Measurements from ENCODE around the gene SHISA6.

The SHISA6 gene

DNA sequence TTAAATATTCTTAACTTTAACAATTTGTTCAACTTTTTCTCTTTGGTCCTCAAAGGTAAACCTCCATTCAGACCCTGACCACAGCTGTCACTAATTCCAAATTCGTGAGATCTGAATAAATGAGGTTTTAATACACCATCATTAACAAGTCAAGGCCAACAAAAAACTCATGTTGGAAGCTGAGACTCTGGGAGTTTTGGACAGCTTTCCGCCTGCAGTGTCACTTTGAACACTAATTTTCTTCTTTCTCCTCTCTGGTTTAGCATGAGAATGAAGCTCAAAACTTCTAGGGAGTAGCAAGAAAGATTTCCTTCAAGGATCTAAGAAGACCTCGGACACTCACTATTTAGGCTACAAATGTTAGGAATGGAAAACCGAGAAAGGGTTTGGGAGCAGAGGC, 324.6 kb downstream of the SHISA6 start:
- DNase-seq (ENCODE audit: low read depth in 2 of 2, low spot score in 1 of 2) = no peak

DNA sequence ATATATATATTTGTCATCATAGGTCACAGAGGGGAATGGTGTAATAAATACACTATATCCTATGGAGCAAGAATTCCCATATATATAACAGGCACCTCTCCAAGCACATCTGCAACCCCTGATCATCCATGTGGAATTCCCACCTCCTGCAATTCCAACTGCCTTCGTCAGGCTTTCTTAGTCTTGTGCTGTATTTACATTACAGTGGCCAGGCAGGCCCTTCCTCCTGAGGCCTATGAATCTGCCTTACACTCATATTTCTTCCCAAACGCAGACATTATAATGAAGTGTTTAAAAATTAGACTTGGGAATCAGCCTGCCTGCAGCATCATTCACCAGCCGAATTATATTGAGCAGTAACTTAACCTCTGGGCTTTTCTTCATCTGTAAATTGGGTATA, 338.0 kb downstream of the SHISA6 start:
- no peak for DNase-seq (ENCODE audit: low read depth in 2 of 2, low spot score in 1 of 2)

DNA sequence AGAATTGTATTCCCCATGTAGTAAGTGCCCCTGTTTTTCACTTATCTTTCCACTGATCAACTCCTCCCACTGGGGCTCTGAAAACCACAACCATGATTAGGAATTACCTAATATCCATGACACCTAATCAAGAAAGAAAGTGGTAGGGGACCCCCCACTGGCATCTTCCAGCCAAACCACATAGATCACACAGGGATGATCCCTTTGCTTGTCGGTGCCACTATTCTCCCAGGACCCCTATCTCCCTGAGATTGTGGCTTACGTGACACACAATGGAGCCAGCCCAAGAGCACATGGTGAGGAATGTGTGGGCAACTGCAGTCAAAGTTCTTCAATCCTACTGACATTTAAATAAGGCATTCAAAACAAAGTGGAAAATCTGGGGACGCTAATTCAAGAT, 339.7 kb downstream of the SHISA6 start:
- DNase-seq (ENCODE audit: low read depth in 2 of 2, low spot score in 1 of 2) = no peak

DNA sequence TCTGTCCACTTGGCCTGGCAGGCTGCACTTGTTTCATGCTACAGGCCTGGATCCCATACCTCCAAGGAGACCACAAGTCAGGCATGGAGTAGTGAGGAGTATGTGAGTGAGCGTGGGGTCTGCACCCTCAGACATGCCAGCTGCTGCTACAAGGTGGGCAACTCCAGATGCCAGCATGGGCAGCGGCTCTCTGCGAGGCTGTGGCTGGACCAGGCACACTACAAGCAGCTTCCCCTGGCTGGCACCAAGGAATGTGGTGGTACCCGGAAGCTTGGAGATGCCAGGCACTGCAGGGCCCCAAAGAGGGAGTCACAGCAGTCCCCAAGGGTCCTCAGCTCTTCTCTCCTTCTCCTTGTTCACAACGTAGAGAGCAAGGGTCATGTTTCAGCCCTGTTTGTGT, 341.2 kb downstream of the SHISA6 start:
- no peak for DNase-seq (ENCODE audit: low read depth in 2 of 2, low spot score in 1 of 2)

DNA sequence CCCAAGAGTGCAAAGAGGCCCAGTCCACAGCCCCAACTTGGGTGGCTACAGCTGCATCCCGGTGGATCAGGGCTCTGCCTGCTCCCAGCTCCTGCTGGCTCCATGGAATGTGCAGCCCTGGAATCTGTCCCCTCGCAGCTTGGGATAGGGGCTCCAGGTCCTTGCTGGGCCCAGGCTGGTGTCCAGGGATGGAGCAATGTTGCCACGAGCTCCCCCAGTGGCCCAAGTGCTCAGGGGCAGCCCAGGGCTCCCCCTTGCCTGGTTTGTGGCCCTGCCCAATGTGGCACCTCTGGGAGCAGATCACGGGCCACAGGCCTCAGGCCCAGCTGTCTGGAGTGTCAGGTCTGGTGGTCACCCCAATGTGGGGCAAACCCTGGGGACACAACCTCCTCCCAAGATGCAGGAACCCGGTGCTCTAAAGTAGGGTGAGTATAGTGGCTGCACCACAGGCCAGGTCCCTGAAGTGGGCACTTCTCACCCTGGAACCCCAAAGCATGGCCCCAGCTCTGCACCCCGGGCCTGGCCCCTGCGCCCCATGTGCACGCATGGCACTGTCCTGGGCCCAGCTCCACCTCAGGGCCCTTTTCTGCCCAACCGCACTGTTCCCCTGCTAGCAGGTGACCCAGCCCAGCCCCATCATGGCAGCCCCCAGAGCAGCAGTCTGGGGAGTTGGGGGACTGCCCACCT, 342.4 kb downstream of the SHISA6 start:
- DNase-seq (ENCODE audit: low read depth in 2 of 2, low spot score in 1 of 2) = no peak

DNA sequence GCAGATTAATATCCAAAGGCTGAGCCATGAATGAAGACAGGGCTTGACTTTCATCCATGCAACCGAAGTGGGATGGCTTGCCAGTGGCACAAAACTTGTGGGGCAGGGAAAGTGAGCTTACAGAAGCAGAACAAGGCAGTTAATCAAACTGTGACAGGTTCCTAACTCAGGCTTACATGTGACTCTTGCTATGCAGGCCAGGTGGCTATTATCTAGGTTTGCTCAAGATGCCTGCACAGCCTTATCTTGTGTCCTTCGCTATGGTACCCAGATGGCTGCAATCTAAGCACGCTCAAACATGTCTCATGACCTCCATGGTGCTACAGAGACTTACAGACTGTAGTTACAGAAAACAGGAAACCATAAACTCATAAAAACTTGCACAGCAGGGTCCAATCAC, 348.7 kb downstream of the SHISA6 start:
- no peak for DNase-seq (ENCODE audit: low read depth in 2 of 2, low spot score in 1 of 2)

DNA sequence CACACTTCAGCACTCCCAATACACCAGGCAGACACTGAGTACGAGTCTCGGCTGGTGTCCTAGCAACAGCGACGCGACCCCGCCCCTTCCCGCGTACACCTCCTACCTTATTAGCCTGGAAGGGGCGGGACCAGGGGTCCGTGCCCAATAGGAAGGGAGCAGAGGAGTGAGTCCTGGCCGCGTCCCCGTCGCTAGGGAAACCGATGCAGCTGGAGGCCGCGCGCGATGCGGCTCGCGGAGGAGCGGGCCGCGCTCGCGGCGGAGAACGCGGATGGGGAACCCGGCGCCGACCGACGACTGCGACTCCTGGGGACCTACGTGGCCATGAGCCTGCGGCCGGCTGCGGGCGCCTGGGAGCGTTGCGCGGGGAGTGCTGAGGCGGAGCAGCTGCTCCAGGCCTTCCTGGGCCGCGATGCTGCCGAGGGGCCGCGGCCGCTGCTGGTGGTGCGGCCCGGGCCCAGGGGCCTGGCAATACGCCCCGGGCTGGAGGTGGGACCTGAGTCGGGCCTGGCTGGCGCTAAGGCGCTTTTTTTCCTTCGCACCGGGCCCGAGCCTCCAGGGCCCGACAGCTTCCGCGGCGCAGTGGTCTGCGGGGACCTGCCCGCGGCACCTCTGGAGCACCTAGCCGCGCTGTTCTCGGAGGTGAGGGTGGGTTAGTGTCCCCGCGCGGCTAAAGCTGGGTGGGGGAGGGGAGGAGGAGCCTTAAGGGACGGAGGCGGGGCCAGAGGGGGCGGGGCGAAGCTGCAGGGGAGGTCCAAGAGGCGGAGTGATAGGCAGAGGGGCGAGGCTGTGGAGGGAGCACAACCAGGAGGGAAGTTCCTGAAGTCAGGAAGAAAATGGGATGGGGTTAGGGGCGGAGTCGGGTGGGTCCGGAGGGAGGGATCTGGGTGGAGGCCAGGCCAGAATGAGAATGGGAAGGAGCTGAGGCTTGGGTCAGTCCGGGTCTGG, 357.5 kb downstream of the SHISA6 start, which contains the start of gene DNAH9:
Gene DNAH9 (plus strand): TSS at position 197 of the 948 bp plus-strand sequence. CDS start 29 bp downstream, at position 226.
- DNase-seq (ENCODE audit: low read depth in 2 of 2, low spot score in 1 of 2) = no peak

DNA sequence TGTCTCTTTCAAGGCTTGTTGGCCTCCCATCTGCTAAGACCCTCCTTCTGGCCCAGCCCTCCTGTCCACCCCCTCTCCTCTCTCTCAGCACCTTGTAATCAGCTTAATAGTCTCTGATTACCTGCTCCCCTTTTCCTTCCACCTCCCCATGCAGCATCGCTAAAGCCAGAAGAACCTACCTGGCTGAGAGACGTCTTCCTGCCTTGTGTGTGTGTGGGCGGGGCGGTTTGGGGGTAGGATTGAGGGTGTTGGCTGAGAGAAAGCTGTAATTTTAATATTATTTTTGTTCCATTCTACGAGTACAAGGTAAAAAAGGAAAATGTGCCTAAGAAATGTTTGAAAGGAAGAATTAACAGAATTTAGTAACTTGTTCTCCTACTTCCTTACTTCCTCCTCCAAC, 360.6 kb downstream of the SHISA6 start:
- no peak for DNase-seq (ENCODE audit: low read depth in 2 of 2, low spot score in 1 of 2)

DNA sequence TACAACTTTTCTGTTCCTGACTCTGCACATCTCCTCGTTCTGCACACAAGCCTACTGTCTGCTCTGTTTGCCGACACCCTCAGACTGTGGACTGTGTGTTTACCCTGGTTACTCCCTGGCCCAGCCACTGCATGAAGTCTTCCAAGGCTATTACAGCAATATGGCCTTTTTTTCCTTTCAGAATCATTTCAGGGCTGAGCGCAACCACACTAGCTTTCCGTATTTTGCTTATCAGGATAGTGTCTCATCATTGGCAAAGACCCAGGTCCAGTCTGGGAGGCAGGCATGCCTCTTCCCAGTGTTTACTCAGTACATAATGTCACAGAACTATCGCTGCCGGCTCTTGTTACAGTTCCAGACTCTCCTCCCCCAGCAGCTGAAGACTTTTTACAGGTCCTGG, 367.4 kb downstream of the SHISA6 start:
- no peak for DNase-seq (ENCODE audit: low read depth in 2 of 2, low spot score in 1 of 2)

DNA sequence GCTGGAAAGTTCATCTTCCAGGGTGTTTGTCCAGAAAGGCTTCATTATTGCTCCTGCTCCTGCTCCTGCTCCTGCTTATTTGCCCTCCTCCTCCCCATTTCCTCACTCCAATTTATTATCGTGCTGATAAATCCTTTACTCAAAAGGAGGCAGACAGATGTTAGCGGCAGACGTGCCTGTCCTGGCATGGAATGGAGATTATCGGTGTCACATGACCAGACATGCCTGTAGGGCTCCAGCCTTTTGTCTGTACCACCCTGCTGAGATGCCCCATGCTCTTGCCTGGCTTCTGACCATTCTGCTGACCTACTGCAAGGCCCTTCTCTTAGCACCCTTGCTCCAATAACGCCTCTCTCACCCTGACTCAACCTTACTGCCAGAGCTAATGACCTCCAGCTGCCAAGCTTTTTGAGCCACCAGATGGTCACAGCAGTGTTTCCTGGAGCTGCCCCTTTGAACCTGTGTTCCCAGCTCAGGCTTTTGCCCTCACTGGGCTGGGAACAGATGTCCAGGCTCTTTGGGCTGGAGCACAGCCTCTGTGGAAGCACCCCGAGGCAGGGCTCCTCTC, 370.1 kb downstream of the SHISA6 start:
- DNase-seq (ENCODE audit: low read depth in 2 of 2, low spot score in 1 of 2) = no peak

DNA sequence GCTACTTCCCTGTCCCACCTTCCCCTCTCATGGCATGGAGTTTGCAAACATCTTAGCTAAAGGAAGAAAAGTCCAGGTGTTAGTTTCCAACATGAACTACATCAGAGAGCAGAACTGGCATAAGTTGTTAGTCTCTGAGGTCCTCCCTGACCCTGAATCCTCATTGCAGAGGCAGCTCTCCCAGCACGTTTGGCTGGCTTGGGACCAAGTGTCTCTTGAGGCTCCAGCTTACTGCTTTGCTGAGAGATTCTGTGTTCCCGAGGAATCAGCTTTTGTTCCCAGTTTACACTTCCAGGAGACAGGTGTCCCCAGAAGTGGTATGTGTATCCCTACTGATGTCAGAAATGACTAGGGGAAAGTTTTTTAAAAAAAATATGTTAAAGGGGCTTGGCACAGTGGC, 371.9 kb downstream of the SHISA6 start:
- DNase-seq (ENCODE audit: low read depth in 2 of 2, low spot score in 1 of 2) = no peak

Measured in stimulated activated CD8-positive, alpha-beta memory T cell treated with anti-CD3 and anti-CD28 coated beads, Interleukin-4, amount 100 ng/mL, for 1 hour (primary cell).